ENCODE measurements around the gene CORO1C.

CORO1C gene

GRCh38 chr12:108690542-108691174, 40.7 kb downstream of the CORO1C start:
- peak; percentile 56 for DNase-seq (ENCODE audit: low read depth)
- H3K4me3 ChIP-seq (replicated peaks; ENCODE audit: low read depth, low read length): peak overlapping the region; percentile 27
- no peak for TF ChIP-seq CTCF (IDR thresholded peaks at IDR 0.05; ENCODE audit: low read length, missing control alignments)

GRCh38 chr12:108690191-108690518, 41.2 kb downstream of the CORO1C start:
- no peak for TF ChIP-seq CTCF (IDR thresholded peaks at IDR 0.05; ENCODE audit: low read length, missing control alignments)
- DNase-seq (ENCODE audit: low read depth): no peak
- no peak overlapping the region for H3K4me3 ChIP-seq (replicated peaks; ENCODE audit: low read depth, low read length)

GRCh38 chr12:108689314-108690190, 41.8 kb downstream of the CORO1C start:
- DNase-seq (ENCODE audit: low read depth): peak; percentile 68
- TF ChIP-seq CTCF (IDR thresholded peaks at IDR 0.05; ENCODE audit: low read length, missing control alignments): peak; percentile 13
- H3K4me3 ChIP-seq (replicated peaks; ENCODE audit: low read depth, low read length): no peak overlapping the region

GRCh38 chr12:108686780-108687179, 44.5 kb downstream of the CORO1C start:
- no peak for DNase-seq (ENCODE audit: low read depth)
- no peak for TF ChIP-seq CTCF (IDR thresholded peaks at IDR 0.05; ENCODE audit: low read length, missing control alignments)
- H3K4me3 ChIP-seq (replicated peaks; ENCODE audit: low read depth, low read length): no peak overlapping the region

- TF ChIP-seq CTCF (IDR thresholded peaks at IDR 0.05; ENCODE audit: low read length, missing control alignments): no peak
These were observed 45.7 kb downstream of the CORO1C start for GRCh38 chr12:108685469-108686260.

GRCh38 chr12:108683906-108684556, 47.3 kb downstream of the CORO1C start:
- no peak for DNase-seq (ENCODE audit: low read depth)

More at GRCh38 chr12:108685469-108686260, 45.7 kb downstream of the CORO1C start:
- H3K4me3 ChIP-seq (replicated peaks; ENCODE audit: low read depth, low read length): no peak overlapping the region
- DNase-seq (ENCODE audit: low read depth): peak; percentile 54

More at GRCh38 chr12:108683906-108684556, 47.3 kb downstream of the CORO1C start:
- no peak for TF ChIP-seq CTCF (IDR thresholded peaks at IDR 0.05; ENCODE audit: low read length, missing control alignments)
- H3K4me3 ChIP-seq (replicated peaks; ENCODE audit: low read depth, low read length): no peak overlapping the region
